ENCODE data around the gene ZFAND5.

ZFAND5 gene, protein sequence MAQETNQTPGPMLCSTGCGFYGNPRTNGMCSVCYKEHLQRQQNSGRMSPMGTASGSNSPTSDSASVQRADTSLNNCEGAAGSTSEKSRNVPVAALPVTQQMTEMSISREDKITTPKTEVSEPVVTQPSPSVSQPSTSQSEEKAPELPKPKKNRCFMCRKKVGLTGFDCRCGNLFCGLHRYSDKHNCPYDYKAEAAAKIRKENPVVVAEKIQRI

DNA sequence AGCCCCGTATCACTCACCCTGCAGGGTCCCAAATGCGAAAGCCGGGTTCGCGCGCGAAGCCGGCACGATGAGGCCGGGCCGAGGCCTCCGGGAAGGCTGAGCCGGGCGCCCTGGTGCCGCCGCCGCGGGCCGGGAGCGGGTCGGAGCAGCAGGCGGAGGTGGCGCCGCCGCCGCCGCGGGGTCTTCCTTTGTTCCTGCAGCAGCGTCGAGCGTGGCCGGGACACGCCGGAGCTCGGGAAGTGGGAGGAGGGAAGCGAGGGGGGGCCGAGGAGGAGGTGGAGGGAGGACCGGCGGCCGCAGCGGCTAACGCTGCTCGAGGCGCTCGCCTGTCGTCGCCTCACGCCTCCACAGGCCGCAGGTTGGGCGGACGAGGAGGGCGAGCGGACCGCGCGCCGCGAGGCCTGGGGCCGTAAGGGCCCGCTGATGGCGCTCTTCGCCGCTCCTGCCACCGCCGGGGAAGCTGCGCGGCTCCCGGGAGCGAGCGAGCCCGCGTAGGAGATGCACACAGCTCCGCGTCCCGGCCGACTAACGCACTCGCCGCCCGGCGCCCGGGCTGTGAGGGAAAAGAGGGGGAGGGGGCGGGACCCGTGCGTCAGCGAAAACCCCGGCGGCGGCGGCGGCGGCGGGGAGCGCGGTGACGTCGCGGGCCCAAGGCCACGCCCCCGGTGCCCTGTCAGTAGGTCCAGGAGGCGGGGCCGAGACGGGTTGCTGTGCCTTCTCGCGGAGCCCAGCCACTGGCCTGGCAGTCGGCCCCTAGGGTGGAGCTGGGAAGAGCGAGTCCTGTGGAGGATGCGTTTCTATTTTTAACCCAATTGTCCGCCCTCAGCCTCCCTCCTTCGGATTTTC lies at the start of gene ZFAND5:
Gene ZFAND5 (minus strand): TSS at position 530 of the 846 bp plus-strand sequence. CDS start 4,430 bp downstream, outside the sequence.
- DNase-seq (ENCODE audit: low read depth in 2 of 2) = peak; percentile 93 to 96

DNA sequence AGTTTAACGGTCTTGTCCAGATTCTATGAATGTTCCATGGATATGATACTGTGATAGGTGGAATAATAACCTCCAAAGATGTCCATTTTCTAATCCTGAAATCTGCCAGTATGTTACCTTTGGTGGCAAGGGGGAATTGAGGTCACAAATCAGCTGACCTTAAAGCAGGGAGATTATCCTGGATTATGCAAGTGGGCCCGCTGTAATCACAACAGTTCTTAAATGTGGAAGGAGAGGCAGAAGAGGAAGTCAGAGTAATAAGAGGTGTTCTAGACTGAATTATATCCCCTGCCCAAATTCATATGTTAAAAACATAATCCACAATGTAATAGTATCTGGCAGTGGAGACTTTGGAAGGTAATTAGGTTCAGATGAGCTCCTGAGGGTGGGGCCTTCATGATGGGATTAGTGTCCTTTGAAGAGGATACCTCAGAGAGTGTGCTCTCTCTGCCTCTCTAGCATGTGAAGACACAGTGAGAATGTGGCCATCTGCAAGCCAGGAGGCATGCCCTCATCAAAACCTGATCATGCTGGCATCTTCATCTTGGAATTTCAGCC lies 47.6 kb upstream of the ZFAND5 start:
- DNase-seq (ENCODE audit: low read depth in 2 of 2) = no peak

DNA sequence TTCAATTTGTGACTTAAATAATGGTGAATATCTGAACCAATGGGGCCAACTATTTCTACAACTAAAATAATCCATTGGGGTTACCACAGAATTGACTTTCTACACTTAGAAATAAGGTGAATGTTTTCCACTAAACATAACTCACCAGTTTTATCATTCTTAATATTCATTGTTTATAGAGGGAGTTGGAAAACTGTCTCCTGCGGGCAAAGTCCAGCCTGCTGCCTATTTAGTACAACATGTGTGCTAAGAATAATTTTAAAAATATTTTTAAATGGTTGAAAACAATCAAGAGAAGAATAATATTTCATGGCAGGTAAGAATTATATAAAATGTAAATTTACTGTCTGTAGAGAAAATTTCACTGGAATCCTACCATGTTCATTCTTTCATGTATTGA lies 45.2 kb upstream of the ZFAND5 start:
- DNase-seq (ENCODE audit: low read depth in 2 of 2) = no peak

DNA sequence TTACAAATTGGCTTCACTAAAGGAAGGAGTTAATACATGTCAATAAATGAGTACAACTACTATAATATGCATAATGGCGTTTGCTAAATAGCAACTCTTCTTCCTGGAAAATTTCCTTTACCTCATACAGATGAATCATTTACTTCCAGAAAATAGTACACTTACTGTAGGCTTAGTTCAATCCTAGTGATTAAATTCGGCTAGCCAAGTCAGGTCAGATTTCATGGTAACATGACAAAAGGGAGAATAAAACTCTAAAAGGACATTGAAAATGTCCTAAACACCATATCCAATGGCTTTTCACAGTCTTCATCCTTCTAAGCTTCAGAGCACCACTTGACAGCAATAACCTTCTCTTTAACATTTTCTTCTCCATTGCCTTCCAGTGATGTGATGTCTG lies 42.1 kb upstream of the ZFAND5 start:
- no peak for DNase-seq (ENCODE audit: low read depth in 2 of 2)

DNA sequence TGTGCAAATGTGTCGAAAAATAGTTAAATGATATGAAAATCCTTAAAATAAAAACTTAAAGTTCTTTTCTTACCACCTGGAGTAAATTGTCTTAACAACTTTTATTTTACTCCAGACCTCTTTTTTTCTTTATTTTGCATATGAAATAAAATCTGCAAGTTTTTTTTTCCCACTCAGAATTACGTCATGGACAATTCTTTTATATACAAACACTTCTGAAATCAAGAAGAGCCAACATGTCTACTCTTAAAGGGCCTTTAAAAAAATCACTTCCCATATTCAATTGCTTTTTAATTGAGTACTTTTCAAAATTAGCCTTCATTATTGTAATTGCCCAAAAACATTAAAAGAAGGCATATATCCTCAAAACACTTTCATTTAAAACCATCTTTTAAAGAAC lies 37.7 kb upstream of the ZFAND5 start:
- no peak for DNase-seq (ENCODE audit: low read depth in 2 of 2)

DNA sequence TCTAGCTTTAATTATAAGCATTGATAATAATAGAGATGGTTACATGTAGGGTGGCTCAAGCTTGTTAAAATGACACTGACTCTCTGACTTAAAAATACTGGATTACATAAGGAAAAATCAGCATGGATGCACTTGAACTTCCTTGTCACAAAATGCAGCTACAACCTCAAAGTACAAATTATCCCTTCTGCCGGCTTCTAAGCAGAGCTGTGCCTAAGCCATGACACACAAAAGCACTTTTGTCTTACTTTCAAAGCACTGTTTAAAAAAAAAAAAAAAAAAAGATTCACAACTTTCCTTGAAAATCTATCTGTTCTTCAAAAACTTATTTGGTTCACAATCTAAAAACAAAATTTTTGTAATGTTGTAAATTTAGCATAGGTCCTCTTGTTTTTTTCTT lies 36.4 kb upstream of the ZFAND5 start:
- DNase-seq (ENCODE audit: low read depth in 2 of 2) = no peak

DNA sequence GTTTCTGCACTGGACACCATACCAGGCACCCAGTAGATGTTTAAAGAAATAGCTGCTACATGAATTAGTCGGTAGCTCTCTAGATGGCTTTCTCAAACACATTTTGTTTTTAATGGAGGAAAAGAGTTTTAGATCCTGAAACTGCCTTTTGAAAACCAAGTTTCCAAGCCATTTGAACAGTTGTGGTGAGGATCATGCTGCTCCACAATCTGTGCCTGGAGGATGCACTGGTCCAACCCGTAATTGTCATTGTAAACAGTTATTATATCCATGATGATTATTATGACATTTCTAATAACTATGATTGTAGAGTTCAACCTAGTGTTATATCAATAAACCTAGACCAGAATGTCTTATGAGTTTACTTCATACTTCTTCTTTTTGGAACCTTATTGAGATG lies 35.9 kb upstream of the ZFAND5 start:
- DNase-seq (ENCODE audit: low read depth in 2 of 2) = no peak

DNA sequence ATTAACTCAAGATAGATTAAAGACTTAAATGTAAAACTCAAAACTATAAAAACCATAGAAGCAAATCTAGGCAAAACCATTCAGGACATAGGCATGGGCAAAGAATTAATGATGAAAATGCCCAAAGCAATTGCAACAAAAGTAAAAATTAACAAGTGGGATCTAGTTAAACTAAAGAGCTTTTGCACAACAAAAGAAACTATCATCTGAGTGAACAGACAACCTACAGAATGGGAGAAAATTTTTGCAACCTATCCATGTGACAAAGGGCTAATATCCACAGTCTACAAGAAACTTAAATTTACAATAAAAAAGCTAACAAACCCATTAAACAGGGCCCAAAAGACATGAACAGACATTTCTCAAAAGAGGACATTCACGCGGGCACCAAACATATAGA lies 34.4 kb upstream of the ZFAND5 start:
- DNase-seq (ENCODE audit: low read depth in 2 of 2) = no peak

DNA sequence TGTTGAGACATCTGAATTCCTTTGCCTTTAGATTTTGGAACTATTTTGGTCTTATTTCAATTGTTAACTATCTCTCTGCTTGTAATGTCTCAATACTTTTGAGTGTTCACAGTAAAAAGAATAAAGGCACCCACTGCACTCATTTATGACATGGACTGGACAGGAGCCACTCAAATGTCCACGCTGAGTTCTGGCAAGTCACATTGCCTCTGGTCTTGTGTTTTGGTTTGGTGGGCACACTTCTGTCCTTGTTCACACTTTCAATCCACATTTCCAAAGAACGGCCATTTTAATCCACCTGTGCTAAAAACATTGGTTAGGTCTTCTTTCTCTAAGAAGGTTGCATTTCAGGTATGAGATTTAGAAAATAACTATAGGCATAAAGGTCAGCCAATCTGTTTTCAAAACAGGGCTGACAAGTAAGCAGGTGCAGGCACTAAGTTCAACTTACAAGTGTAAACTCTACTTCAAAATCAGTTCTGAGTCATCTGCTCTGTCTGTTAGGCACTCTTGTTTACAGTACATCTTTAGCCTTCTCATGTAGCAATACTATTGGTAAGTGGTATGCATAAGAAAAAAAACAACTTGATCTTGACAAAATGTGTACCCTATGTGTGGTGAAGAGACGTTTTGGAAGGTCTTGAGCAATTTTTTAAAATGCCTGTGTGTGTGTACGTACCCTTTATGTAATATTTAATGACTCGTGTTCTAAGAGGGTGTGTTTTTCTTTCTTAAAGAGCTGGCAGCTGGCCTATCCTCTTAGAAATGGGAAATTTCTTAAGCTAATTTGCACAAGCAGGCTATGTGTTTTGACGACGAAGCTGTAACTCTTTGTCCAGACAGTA lies 31.5 kb upstream of the ZFAND5 start:
- DNase-seq (ENCODE audit: low read depth in 2 of 2) = no peak

DNA sequence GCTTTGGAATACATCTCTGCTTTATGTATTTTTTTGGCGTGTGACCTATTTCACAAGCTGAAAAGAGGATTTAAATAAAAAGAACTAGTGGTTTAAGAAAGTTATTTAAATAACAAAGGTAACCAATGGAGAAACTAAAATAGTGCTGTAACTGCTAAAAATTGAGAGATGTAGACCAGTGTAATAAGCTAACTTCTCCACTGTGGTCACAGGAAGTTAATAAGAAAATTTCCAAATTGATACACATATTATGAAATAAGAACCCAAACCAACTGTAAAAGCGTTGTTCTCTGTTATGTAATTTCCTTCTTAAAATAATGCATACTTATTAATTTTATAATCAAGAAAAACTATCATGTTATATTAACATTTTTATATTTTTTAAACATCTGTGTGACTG lies 29.1 kb upstream of the ZFAND5 start:
- no peak for DNase-seq (ENCODE audit: low read depth in 2 of 2)

DNA sequence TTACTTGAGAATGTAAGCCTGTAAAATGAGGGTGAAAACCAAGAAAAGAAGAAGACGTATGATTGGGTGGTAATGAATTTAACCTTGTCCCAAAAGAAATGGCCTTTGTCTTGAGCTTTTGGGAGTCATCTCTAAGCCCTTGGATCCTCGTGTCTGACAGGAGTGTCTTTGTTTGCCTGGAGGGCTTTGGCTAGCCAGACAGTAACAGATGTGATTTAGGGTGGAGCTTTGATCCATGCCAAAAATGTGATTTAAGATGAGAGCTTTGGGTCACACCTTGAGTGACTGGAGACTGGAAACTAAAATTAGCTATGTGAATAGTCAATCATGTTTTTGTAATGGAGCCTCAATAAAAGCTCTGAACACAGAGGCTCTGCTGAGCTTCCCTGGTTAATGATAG lies 25.9 kb upstream of the ZFAND5 start:
- DNase-seq (ENCODE audit: low read depth in 2 of 2) = no peak

DNA sequence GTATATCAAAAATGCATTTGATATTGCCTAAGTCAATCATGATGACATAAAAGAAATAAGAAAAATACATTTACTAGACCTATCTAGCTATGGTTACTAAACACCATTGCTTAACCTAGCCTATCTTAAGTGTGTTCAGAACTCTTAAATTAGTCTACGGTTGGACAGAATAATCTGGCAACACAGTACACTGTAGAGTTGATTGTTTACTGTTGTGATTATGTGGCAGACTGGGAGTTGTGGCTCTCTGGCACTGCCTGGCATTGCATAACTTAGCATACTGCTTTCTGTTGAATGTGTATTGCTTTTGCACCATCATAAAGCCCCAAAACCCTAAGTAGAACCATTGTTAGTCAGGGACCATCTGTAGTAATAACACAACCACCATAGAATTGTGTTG lies 21.2 kb upstream of the ZFAND5 start:
- no peak for DNase-seq (ENCODE audit: low read depth in 2 of 2)

DNA sequence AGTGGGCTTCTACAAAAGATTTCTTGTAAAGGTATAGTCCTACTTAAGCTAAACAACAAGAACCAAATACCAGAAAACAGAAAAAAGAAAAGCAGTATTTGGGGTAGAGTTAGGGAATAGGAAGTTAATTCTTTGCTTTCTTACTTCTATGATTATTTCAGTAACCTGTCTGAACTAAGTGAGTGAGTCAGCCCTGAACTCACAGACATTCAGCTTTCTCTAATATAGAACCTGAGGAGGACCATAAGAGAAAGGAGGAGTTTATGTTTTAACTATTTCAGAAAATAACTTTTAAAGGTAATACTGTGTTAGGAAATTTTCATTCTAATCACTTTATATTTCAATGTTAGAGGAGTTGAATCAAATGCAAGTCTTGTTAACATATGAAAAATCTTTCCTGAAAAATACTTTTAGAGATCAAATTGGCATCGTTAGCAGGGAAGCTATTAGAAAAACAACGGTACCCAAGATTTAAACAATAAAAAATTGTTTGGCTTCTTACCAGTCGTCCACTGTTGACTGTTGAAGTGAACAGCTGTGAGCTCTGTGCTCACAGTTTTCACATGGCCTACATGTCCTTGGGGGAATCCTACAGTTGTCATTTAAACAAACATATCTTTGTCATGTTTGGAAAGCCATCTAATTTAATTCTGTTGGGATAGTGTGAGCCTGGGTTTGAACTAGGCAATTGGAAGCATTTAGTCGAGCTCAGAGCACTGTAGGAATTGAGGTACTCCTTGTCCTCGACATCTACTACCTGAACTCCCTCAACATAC lies 19.9 kb upstream of the ZFAND5 start:
- no peak for DNase-seq (ENCODE audit: low read depth in 2 of 2)

DNA sequence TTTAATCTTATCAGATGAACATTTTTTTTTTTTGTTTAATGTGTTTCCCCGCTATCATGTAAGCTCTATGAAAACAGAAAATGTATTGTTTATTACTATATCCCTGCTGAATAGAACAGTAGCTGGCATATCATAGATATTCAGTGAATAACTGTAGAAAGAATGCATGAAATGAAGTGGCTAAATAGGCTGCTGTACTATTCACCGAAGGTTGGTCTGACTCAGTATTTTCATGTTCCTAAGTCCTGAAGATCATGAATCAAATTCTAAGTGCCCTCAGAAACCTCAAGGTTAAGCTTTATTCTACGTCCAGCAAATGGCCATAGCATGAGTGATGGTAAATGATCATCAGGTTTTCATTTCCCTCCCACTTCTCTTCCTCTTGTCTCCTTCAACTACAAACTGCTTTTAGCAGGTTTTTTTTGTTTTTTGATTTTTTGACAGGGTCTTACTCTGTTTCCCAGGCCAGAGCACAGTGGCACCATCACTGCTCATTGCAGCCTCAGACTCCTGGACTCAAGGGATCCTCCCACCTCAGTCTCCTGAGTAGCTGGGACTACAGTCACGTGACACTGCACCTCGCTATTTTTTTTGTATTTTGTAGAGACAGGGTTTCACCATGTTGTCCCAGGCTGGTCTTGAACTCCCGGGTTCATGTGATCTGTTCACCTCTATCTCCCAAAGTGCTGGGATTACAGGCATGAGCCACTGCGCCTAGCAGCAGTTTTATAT lies 19.1 kb upstream of the ZFAND5 start:
- DNase-seq (ENCODE audit: low read depth in 2 of 2) = no peak

DNA sequence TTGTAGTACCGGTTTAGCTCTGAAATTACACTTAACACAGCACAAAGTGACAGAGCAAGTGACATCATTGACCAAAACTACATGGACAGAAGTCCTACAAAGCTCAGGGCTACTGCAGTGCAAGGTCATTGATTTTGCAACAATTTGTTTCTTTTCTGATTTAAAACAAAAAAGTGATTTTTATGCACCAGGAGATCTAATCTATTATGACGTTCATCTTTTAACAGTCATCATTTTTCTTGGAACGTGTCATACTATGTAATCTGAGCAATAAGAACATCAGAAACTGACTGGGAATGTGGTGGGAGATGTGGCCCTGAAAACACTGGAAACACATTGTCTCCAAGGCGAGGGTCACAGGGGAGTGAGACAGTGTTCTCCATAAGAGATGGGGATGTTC lies 17.4 kb upstream of the ZFAND5 start:
- DNase-seq (ENCODE audit: low read depth in 2 of 2) = no peak

DNA sequence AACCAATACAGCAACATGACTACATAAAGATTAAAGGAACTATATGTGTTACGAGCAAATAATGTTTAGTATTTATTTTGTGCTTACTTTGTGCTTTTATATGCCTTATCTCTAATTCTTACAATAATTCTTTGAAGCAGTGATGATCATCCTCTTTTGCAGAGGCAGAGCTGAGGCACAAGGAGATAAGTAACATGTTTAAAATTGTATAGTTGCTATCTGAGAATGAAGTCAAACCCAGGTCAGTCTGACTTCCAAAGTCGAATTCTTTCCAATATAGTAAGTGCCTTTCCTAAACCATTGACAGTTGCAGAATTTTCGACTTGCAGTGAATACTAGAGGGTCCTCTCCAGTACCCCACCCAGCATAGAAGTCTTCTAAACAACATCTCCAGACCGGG lies 12.0 kb upstream of the ZFAND5 start:
- no peak for DNase-seq (ENCODE audit: low read depth in 2 of 2)

DNA sequence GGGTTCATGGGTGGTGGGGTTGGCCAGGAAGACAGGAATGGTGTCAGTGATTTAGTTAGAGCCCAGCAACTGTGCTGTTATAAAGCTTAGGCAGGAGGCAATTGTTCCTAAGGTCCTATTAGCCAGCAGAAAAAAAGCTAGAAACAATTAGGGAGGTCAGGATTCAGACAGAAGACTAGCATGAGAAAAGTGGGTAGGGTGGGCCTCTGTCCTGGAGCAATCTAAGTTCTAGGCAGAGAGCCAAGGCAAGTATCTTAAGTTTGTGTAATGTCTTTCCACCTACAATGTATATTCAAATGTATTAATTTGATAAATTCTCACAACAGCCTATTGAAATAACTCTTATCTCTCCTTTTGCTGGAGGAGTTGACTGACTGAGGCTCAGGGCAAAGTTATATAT lies 6.1 kb upstream of the ZFAND5 start:
- DNase-seq (ENCODE audit: low read depth in 2 of 2) = no peak

DNA sequence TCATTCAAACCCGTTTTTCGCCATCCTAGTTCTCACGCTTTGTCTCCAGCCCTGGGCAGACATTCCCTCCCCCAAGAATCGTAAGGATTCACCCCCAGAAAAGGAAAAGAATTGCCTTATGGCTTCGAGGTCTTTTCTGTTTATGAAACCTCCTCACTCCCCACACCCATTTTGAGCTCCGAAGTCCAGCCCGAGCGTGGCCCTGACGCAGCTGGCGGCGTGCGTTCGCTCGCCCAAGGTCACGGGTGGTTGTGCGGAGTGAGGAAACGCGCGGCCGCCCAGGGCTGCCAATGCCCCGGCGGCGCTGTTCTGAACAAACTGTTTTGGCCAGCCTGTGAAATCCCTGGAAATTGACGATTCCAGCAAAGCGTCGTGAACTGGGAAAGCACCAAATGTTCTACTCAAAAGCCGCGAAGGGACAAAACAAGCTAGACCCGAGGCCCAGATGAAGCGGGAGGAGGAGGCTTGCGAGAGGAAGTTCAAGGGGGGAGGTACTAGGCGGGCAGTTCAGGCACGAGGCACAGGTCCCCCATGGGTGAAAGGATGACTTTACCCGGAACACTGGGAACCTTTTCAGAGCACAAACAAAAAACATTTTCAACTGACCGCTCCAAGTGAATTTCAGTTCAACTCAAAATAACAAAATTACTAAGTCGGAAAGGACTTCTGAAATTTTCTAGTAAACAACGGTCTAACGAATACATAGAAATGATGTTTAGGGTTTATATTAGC lies 683 bp upstream of the ZFAND5 start:
- DNase-seq (ENCODE audit: low read depth in 2 of 2) = peak; percentile 38 to 49

DNA sequence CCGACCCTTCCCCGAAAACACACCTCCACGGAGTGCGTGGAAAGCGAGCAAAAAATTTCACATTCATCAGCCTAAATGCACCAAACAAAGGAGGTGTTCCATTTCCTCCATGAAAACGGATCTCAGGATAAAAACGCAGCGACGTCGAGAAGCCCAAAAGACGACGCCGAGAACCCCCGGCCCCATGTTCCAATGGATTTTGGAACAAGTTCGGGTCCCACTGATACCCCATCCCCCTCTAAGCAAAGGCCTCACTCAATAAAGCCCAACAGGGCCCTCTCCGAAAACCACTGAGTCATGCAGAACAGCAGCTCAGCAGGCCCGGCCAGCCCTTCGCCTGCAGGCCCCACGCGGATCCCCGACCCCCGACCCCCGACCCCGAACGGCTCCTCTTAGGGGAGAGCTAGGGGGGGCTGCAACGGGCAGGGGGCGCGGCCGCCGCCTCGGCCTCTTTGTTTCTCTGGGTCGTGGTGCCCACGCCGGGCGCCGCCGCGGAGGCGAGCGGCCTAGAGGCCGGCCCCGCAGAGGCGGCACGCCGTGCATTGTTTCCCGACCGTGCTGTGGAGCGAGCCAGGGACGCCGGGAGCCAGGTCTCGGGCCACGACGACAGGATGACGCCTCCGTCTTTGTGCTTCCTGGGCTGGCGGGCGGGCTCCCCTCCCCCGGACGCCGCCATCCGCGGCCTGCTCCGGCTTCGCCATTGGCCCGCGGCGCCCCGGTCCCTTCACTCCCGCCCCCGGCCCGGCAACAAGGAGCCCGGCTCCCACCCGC lies 915 bp downstream of the ZFAND5 start:
- DNase-seq (ENCODE audit: low read depth in 2 of 2) = peak; percentile 57 to 66
